ENCODE results near the gene HBP1.
A peak's percentile ranks its signal among the peaks of the same experiment; 100 is the strongest.
"Not testable (repeated sequence)": the region's sequence is repeated elsewhere in the genome, so short reads cannot be mapped to it uniquely, and the experiment has no call there.

HBP1 gene
- total RNA-seq, result 33.0 to 227 (median 168) reads per million in 3 experiments

GRCh38 chr7:107168233-107169119 is at the start of gene HBP1:
TSS of gene HBP1 (plus strand) at chr7:107169003. CDS start at chr7:107179894, 10,891 bp downstream.
- DNase-seq, result peak; percentile 99

- DNase-seq, result no peak
These were observed 49.3 kb upstream of the HBP1 start for GRCh38 chr7:107119376-107120105.

GRCh38 chr7:107122486-107122911 is 46.3 kb upstream of the HBP1 start:
- no peak for DNase-seq

- no peak for DNase-seq
These were observed 45.4 kb upstream of the HBP1 start for GRCh38 chr7:107123392-107123791.

- DNase-seq, result no peak
These were observed 43.3 kb upstream of the HBP1 start for GRCh38 chr7:107125475-107125874.

GRCh38 chr7:107128217-107128616 is 40.6 kb upstream of the HBP1 start:
- DNase-seq, result no peak

- DNase-seq, result no peak
These were observed 40.1 kb upstream of the HBP1 start for GRCh38 chr7:107128748-107129147.

GRCh38 chr7:107130487-107131220 is 38.1 kb upstream of the HBP1 start:
- DNase-seq, result no peak

GRCh38 chr7:107133396-107133795 is 35.4 kb upstream of the HBP1 start:
- no peak for DNase-seq

GRCh38 chr7:107138696-107139420 is 29.9 kb upstream of the HBP1 start:
- no peak for DNase-seq

GRCh38 chr7:107143875-107144274 is 24.9 kb upstream of the HBP1 start:
- not testable (repeated sequence) for DNase-seq

GRCh38 chr7:107145067-107145838 is 23.6 kb upstream of the HBP1 start:
- DNase-seq, result no peak

GRCh38 chr7:107147464-107148393 is 21.1 kb upstream of the HBP1 start:
- DNase-seq, result peak; percentile 22

GRCh38 chr7:107148721-107149120 is 20.1 kb upstream of the HBP1 start:
- DNase-seq, result no peak

- DNase-seq, result no peak
These were observed 18.9 kb upstream of the HBP1 start for GRCh38 chr7:107149863-107150262.

GRCh38 chr7:107150375-107151073 is 18.3 kb upstream of the HBP1 start:
- peak; percentile 60 for DNase-seq

- no peak for DNase-seq
These were observed 17.3 kb upstream of the HBP1 start for GRCh38 chr7:107151538-107151937.

- no peak for DNase-seq
These were observed 16.8 kb upstream of the HBP1 start for GRCh38 chr7:107152011-107152410.

GRCh38 chr7:107154826-107155225 is 14.0 kb upstream of the HBP1 start:
- no peak for DNase-seq

GRCh38 chr7:107155726-107156125 is 13.1 kb upstream of the HBP1 start:
- not testable (repeated sequence) for DNase-seq
